Osteocyte (in vitro differentiated cells): ENCODE results near the gene KIF7. TPM values are rescaled to one million over a fixed set of nuclear protein-coding genes. Genes with fewer than 3 reads are reported as not detected.

Experiments used
- DNase-seq: peaks from one replicate; pipeline ENCODE4 v3.0.0; 2021; ENCODE audit warnings: mixed read lengths; ENCODE audit not compliant: unreplicated experiment; ENCODE audit errors: extremely low spot score
- H3K27ac Mint-ChIP-seq: one replicate; pipeline ENCODE4 v1.8.0; 2021; ENCODE audit warnings: mild to moderate bottlenecking, mixed read lengths; ENCODE audit not compliant: unreplicated experiment
- H3K27me3 Mint-ChIP-seq: one replicate; pipeline ENCODE4 v1.8.0; 2021; ENCODE audit warnings: mixed read lengths; ENCODE audit not compliant: unreplicated experiment
- H3K36me3 Mint-ChIP-seq: one replicate; pipeline ENCODE4 v1.8.0; 2021; ENCODE audit warnings: mixed read lengths; ENCODE audit not compliant: unreplicated experiment
- H3K4me1 Mint-ChIP-seq: one replicate; pipeline ENCODE4 v1.8.0; 2021; ENCODE audit warnings: mixed read lengths; ENCODE audit not compliant: unreplicated experiment
- H3K4me3 Mint-ChIP-seq: one replicate; pipeline ENCODE4 v1.8.0; 2021; ENCODE audit warnings: mild to moderate bottlenecking, moderate library complexity, mixed read lengths; ENCODE audit not compliant: unreplicated experiment
- H3K9me3 Mint-ChIP-seq: one replicate; pipeline ENCODE4 v1.8.0; 2021; ENCODE audit warnings: mixed read lengths; ENCODE audit not compliant: unreplicated experiment
- CTCF ChIP-seq: fragments of 200-600 bp; sonication (generic); IDR thresholded peaks from 2 replicates; pipeline ENCODE4 v1.5.0; 2021; ENCODE audit warnings: antibody characterized with exemption, mild to moderate bottlenecking, moderate library complexity
- total RNA-seq: library from RNA; stranded (reverse); gene quantifications from 2 replicates; pipeline ENCODE4 v1.2.1, GENCODE V29; 2021

The KIF7 gene
- total RNA-seq, 1 donor from 2014 or later: 20.0 TPM

DNA sequence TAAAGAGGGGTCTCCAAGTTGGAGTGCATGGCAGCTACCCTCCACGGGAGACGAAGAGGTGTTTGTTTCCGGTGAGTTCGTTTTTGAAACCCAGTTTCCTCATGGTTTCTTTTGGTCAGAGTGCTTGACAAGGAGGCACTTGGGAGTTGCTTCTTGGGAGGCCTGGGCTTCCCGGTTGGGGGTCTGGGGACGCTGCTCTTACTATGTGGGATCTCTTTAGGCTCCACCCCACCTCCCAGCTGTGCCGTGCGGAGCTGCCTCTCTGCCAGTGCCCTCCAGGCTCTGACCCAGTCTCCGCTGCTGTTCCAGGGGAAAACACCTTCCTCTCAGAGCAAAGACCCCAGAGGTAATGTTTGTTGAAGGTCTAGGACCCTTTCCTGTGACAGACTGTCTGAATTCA lies 29.6 kb downstream of the KIF7 start:
- H3K27me3 Mint-ChIP-seq: no peaks in the 10 kb centered on the region
- no peak overlapping the region for H3K4me3 Mint-ChIP-seq
- TF ChIP-seq CTCF: no peak
- H3K4me1 Mint-ChIP-seq: no peaks in the 10 kb centered on the region
- H3K27ac Mint-ChIP-seq: no peak overlapping the region
- H3K9me3 Mint-ChIP-seq: no peaks in the 10 kb centered on the region
- H3K36me3 Mint-ChIP-seq: peaks cover 28% of the 10 kb centered on the region
- no peak for DNase-seq

GRCh38 chr15:89623165-89623564 lies 32.1 kb downstream of the KIF7 start:
- no peak for TF ChIP-seq CTCF
- H3K36me3 Mint-ChIP-seq: peaks cover 24% of the 10 kb centered on the region
- no peak overlapping the region for H3K4me3 Mint-ChIP-seq
- no peaks in the 10 kb centered on the region for H3K27me3 Mint-ChIP-seq
- no peak overlapping the region for H3K27ac Mint-ChIP-seq
- no peak for DNase-seq
- H3K4me1 Mint-ChIP-seq: no peaks in the 10 kb centered on the region
- no peaks in the 10 kb centered on the region for H3K9me3 Mint-ChIP-seq

GRCh38 chr15:89621547-89621946 lies 33.7 kb downstream of the KIF7 start:
- DNase-seq: no peak
- no peaks in the 10 kb centered on the region for H3K9me3 Mint-ChIP-seq
- no peak for TF ChIP-seq CTCF
- H3K27ac Mint-ChIP-seq: no peak overlapping the region
- no peak overlapping the region for H3K4me3 Mint-ChIP-seq
- peaks cover 19% of the 10 kb centered on the region for H3K36me3 Mint-ChIP-seq
- no peaks in the 10 kb centered on the region for H3K27me3 Mint-ChIP-seq
- H3K4me1 Mint-ChIP-seq: no peaks in the 10 kb centered on the region

- Mint-ChIP-seq H3K4me3 (no peak overlapping the region), H3K9me3 (peaks cover 22% of the 10 kb centered on the region), H3K27me3 (no peaks in the 10 kb centered on the region), H3K27ac (no peak overlapping the region), H3K4me1 (no peaks in the 10 kb centered on the region), H3K36me3 (peaks cover 22% of the 10 kb centered on the region)
- no peak for TF ChIP-seq CTCF
- DNase-seq: no peak
These were observed 39.0 kb downstream of the KIF7 start for GRCh38 chr15:89616228-89616627.

DNA sequence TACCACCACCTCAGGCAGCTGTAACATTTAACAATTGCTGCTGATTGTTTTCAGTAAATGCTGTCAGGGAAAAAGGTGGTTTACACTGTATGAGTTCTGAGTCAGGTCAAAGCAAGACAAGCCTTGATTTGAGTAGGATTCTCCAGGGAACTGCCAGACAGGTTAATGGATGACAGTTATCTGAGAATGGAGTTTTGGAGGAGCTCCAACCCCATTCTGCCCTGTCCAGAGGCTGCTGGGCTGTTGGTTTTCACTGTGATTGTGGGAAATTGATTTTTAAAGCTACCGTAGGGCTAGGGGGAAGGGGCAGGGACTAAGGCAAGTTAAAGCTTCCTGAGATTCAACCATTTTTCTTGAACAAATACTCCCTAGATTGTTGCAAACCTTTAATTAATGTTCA lies 40.1 kb downstream of the KIF7 start:
- no peak for TF ChIP-seq CTCF
- H3K27ac Mint-ChIP-seq: no peak overlapping the region
- H3K36me3 Mint-ChIP-seq: peaks cover 32% of the 10 kb centered on the region
- H3K9me3 Mint-ChIP-seq: peaks cover 31% of the 10 kb centered on the region
- H3K4me1 Mint-ChIP-seq: peaks cover 2% of the 10 kb centered on the region
- no peaks in the 10 kb centered on the region for H3K27me3 Mint-ChIP-seq
- no peak for DNase-seq
- H3K4me3 Mint-ChIP-seq: no peak overlapping the region
